AG04449 (cell line): ENCODE results near the gene UST.

ENCODE experiments used
- CTCF ChIA-PET: fragments of 350-600 bp; formaldehyde crosslinking; extraction: SDS; loops from one replicate; lab custom pipeline; 2021; ENCODE audit warnings: antibody characterized with exemption; lab: Yijun Ruan, JAX
- POLR2A ChIA-PET: fragments of 400-600, 350-600 bp; formaldehyde crosslinking; extraction: SDS; loops from one replicate; lab custom pipeline; 2020; ENCODE audit warnings: antibody characterized with exemption, inconsistent platforms; lab: Yijun Ruan, JAX
- DNase-seq: peaks from one replicate; pipeline ENCODE4 v3.0.0-alpha.2; 2010; ENCODE audit warnings: low read depth, low spot score
- H3K4me3 ChIP-seq: 2 replicates; pipeline ENCODE4 v1.5.1; 2011; ENCODE audit warnings: low read depth, mild to moderate bottlenecking, control low read depth, low read length
- CTCF ChIP-seq: IDR thresholded peaks from one replicate; pipeline ENCODE4 v1.5.1; 2011; ENCODE audit warnings: mild to moderate bottlenecking, moderate library complexity, low read length, control low read depth, inconsistent platforms; ENCODE audit not compliant: insufficient read depth; ENCODE audit errors: missing control alignments

Gene UST

DNA sequence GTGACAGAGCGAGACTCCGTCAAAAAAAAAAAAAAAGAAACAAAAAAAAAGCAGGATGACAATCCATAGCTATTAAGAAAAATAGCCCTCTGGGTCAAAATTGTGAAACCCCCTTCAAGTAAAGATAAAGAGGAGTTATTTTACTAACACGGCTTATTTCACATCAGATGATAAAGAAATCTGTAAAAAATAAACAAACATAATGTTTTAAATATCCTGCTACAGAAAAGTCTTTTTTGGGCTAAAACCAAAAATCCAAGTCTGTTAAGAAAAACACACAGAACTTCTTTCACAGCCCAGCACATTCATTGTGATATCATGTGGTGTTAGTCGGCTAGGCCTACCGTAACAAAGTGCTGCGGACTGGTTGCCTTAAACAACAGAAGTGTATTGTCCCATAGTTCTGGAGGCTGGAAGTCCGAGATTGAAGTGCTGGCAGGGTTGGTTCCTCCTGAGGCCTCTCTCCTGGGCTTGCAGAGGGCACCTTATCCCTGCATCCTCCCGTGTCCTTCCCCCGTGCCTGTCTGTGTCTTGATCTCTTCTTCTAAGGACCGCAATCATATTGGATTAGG, 331.5 kb downstream of the UST start:
- no peak for TF ChIP-seq CTCF
- CTCF ChIA-PET: interaction anchor here (0.9 to 2.3 kb wide), 7 partner anchors 12 to 439 kb away, joined by 3 to 8 read pairs (median 6); no protein-coding TSS in a partner anchor
- H3K4me3 ChIP-seq: no peak overlapping the region
- POLR2A ChIA-PET: interaction anchor here (0.6 kb wide), 1 partner anchor 238 kb away, joined by 3 read pairs; no protein-coding TSS in a partner anchor
- no peak for DNase-seq

- ChIA-PET CTCF (interaction anchor here (1.3 to 2.6 kb wide), 4 partner anchors 50 to 352 kb away, joined by 3 to 25 read pairs (median 8); no protein-coding TSS in a partner anchor), POLR2A (interaction anchor here (1.9 kb wide), 1 partner anchor 47 kb away, joined by 12 read pairs; no protein-coding TSS in a partner anchor)
- TF ChIP-seq CTCF: no peak
- H3K4me3 ChIP-seq: no peak overlapping the region
- DNase-seq: no peak
Observed at GRCh38 chr6:149079456-149079855, 332.6 kb downstream of the UST start.

DNA sequence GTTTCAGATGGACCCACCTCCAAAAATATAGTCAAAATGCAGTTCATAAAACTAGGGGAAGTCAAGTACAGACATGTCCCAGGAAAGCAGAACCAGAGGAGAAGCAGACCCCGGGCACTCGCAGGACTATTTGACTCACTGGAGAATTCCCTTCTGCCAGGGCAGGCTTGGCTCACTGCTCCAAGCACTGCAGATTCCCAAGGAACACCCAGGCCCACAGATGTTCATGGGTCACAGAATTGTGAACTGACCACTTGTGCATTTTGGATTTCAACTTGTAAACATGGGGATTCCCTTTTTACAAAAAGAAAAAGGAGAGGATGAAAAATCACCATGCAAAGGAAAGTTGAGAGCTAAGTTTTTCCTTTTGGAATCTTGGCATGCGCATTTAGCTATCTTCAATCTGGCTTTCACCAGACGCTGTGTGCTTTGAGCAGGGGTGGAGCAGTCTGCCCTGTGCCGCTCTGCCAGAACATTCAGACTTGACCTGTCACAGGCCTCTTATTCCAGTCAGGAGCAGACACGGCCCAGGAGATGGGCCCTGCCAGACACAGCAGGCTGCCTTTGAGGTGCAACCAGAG, 333.2 kb downstream of the UST start:
- TF ChIP-seq CTCF: no peak
- DNase-seq: no peak
- CTCF ChIA-PET: interaction anchor here (1.1 to 2.6 kb wide), 10 partner anchors 12 to 437 kb away, joined by 3 to 25 read pairs (median 4); no protein-coding TSS in a partner anchor
- no peak overlapping the region for H3K4me3 ChIP-seq
- POLR2A ChIA-PET: interaction anchor here (1.1 to 1.9 kb wide), 2 partner anchors 15 to 48 kb away, joined by 4 to 12 read pairs; no protein-coding TSS in a partner anchor

GRCh38 chr6:149080511-149080910, 333.7 kb downstream of the UST start:
- CTCF ChIA-PET: interaction anchor here (0.6 to 2.6 kb wide), 14 partner anchors 9 to 437 kb away, joined by 3 to 25 read pairs (median 4); no protein-coding TSS in a partner anchor
- no peak for TF ChIP-seq CTCF
- H3K4me3 ChIP-seq: no peak overlapping the region
- DNase-seq: peak; percentile 61
- POLR2A ChIA-PET: interaction anchor here (1.1 to 1.9 kb wide), 2 partner anchors 15 to 48 kb away, joined by 4 to 12 read pairs; no protein-coding TSS in a partner anchor

DNA sequence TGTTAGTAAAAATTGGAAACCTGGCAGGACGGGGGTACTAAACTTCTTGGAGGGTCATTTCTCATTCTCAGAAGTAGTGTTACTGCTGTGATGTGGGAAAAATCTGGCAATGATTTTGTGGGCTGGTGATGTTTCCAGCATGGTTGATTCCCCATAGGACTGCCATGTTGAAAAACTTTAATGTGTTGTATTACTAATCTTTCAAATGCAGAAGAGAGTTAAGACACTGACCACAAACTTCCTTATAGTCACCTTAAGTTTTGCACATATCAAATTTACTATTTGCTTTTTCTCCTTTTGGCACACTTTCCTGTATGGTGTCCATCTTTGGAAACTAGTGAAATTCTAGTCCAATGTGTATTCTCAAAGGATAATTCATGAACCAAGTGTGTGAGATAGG, 334.5 kb downstream of the UST start:
- POLR2A ChIA-PET: interaction anchor here (1.1 to 1.9 kb wide), 2 partner anchors 14 to 49 kb away, joined by 4 to 12 read pairs; no protein-coding TSS in a partner anchor
- no peak for DNase-seq
- no peak overlapping the region for H3K4me3 ChIP-seq
- TF ChIP-seq CTCF: no peak
- CTCF ChIA-PET: interaction anchor here (1.0 to 2.6 kb wide), 9 partner anchors 8 to 436 kb away, joined by 3 to 25 read pairs (median 6); no protein-coding TSS in a partner anchor

- peak; percentile 77 for TF ChIP-seq CTCF
- H3K4me3 ChIP-seq: no peak overlapping the region
- ChIA-PET CTCF (interaction anchor here (0.5 to 2.5 kb wide), 17 partner anchors 9 to 435 kb away, joined by 3 to 32 read pairs (median 5); no protein-coding TSS in a partner anchor), POLR2A (no interaction called here)
- DNase-seq: no peak
Observed at GRCh38 chr6:149082320-149082719, 335.5 kb downstream of the UST start.
